ENCODE results near the gene TNNT3. TPM values are rescaled to one million over a fixed set of nuclear protein-coding genes. Genes with fewer than 3 reads are reported as not detected.

TNNT3 gene
- total RNA-seq, 1 experiment from 2014 or later: not detected

GRCh38 chr11:1917523-1918435 is 1.7 kb upstream of the TNNT3 start:
- H3K9me3 ChIP-seq (ENCODE audit: insufficient read depth, low read depth): no peaks in the 10 kb centered on the region
- H2AFZ ChIP-seq: no peak overlapping the region
- ChIA-PET POLR2A (ENCODE audit: unreplicated experiment) (no interaction called here), CTCF (no interaction called here)
- TF ChIP-seq EZH2 (IDR thresholded peaks at IDR 0.05; ENCODE audit: low read depth): no peak
- peak; percentile 49 for TF ChIP-seq CTCF (conservative IDR thresholded peaks at IDR 0.05)
- DNase-seq: no peak
- no peak overlapping the region for H3K4me2 ChIP-seq
- H3K36me3 ChIP-seq (ENCODE audit: low read depth): no peaks in the 10 kb centered on the region
- H3K79me2 ChIP-seq (ENCODE audit: low read depth): no peaks in the 10 kb centered on the region
- H3K4me3 ChIP-seq: no peak overlapping the region
- no peak overlapping the region for H3K27ac ChIP-seq
- H3K4me1 ChIP-seq (replicated peaks; ENCODE audit: insufficient read depth): no peaks in the 10 kb centered on the region
- no peaks in the 10 kb centered on the region for H4K20me1 ChIP-seq (ENCODE audit: insufficient read depth)
- H3K27me3 ChIP-seq (ENCODE audit: insufficient read depth, low read depth): peaks cover 17% of the 10 kb centered on the region; the same call in 1 of the 2 replicates
- no peaks in the 10 kb centered on the region for H3F3A ChIP-seq (ENCODE audit: insufficient read depth, low read depth)
- BruUV-seq (replicated peaks): no TSS peak
- no peaks in the 10 kb centered on the region for H3K9me2 ChIP-seq (ENCODE audit: insufficient read depth)
- intact Hi-C loops (cut with micrococcal nuclease; ENCODE audit: unreplicated experiment): no loop called here

GRCh38 chr11:1918436-1919315 is 827 bp upstream of the TNNT3 start:
- Histone ChIP-seq H2AFZ (no peak overlapping the region), H3K4me1 (replicated peaks; ENCODE audit: insufficient read depth) (no peaks in the 10 kb centered on the region), H3K36me3 (ENCODE audit: low read depth) (no peaks in the 10 kb centered on the region), H3K4me2 (no peak overlapping the region), H3K4me3 (no peak overlapping the region), H3K27ac (no peak overlapping the region), H3K79me2 (ENCODE audit: low read depth) (no peaks in the 10 kb centered on the region), H3K9me3 (ENCODE audit: insufficient read depth, low read depth) (no peaks in the 10 kb centered on the region), H3K9me2 (ENCODE audit: insufficient read depth) (no peaks in the 10 kb centered on the region), H3F3A (ENCODE audit: insufficient read depth, low read depth) (no peaks in the 10 kb centered on the region), H3K27me3 (ENCODE audit: insufficient read depth, low read depth) (peaks cover 16% of the 10 kb centered on the region; the same call in 1 of the 2 replicates), H4K20me1 (ENCODE audit: insufficient read depth) (no peaks in the 10 kb centered on the region)
- ChIA-PET POLR2A (ENCODE audit: unreplicated experiment) (no interaction called here), CTCF (no interaction called here)
- no TSS peak for BruUV-seq (replicated peaks)
- DNase-seq: no peak
- no peak for TF ChIP-seq CTCF (conservative IDR thresholded peaks at IDR 0.05)
- TF ChIP-seq EZH2 (IDR thresholded peaks at IDR 0.05; ENCODE audit: low read depth): no peak
- intact Hi-C loops (cut with micrococcal nuclease; ENCODE audit: unreplicated experiment): no loop called here

GRCh38 chr11:1920128-1920908 is 815 bp downstream of the TNNT3 start:
- H3K9me2 ChIP-seq (ENCODE audit: insufficient read depth): no peaks in the 10 kb centered on the region
- H3K4me1 ChIP-seq (replicated peaks; ENCODE audit: insufficient read depth): no peaks in the 10 kb centered on the region
- H3K4me3 ChIP-seq: no peak overlapping the region
- ChIA-PET POLR2A (ENCODE audit: unreplicated experiment) (no interaction called here), CTCF (no interaction called here)
- intact Hi-C loops (cut with micrococcal nuclease; ENCODE audit: unreplicated experiment): no loop called here
- peaks cover 16% of the 10 kb centered on the region; the same call in 1 of the 2 replicates for H3K27me3 ChIP-seq (ENCODE audit: insufficient read depth, low read depth)
- H3K27ac ChIP-seq: no peak overlapping the region
- DNase-seq: no peak
- no peak overlapping the region for H3K4me2 ChIP-seq
- no peak overlapping the region for H2AFZ ChIP-seq
- H4K20me1 ChIP-seq (ENCODE audit: insufficient read depth): no peaks in the 10 kb centered on the region
- H3K36me3 ChIP-seq (ENCODE audit: low read depth): no peaks in the 10 kb centered on the region
- H3K79me2 ChIP-seq (ENCODE audit: low read depth): no peaks in the 10 kb centered on the region
- no peak for TF ChIP-seq EZH2 (IDR thresholded peaks at IDR 0.05; ENCODE audit: low read depth)
- TF ChIP-seq CTCF (conservative IDR thresholded peaks at IDR 0.05): no peak
- no peaks in the 10 kb centered on the region for H3K9me3 ChIP-seq (ENCODE audit: insufficient read depth, low read depth)
- BruUV-seq (replicated peaks): no TSS peak
- no peaks in the 10 kb centered on the region for H3F3A ChIP-seq (ENCODE audit: insufficient read depth, low read depth)
